K562 (cell line): Measurements from ENCODE around the gene RBP3. TPM values are rescaled to one million over a fixed set of nuclear protein-coding genes. Genes with fewer than 3 reads are reported as not detected.

ENCODE experiments used
- ATAC-seq: fragments of 200-7000 bp; cut with Tn5 transposase; 3 replicates; pipeline ENCODE4 v1.9.1; 2020; ENCODE audit warnings: moderate library complexity
- BruUV-seq: library from RNA; stranded (reverse); fragments of 400-500 nt; replicated peaks from 2 replicates; lab custom pipeline; 2021; lab: Mats Ljungman, UMichigan
- CTCF ChIA-PET: fragments of 300-600 bp; formaldehyde crosslinking; extraction: SDS; loops from one replicate; lab custom pipeline; 2021; ENCODE audit warnings: low intra/inter-chr PET ratio; lab: Yijun Ruan, JAX
- POLR2A ChIA-PET: fragments of 300-600, 350-650 bp; sonication (Branson Sonifier 250); formaldehyde crosslinking; extraction: SDS; loops from one replicate; lab custom pipeline; 2021; ENCODE audit warnings: antibody characterized with exemption, inconsistent platforms; lab: Yijun Ruan, JAX
- DNase-seq, 4 experiments: peaks; one replicate each; pipeline versions ENCODE4 v3.0.0 to v3.0.0-alpha.2; 2011 to 2018; ENCODE audit warnings: low spot score in 3 of 4, mixed read lengths in 3 of 4; ENCODE audit errors: extremely low read depth in 1 of 4
- FAIRE-seq: peaks from 2 replicates; lab custom pipeline; 2011; peaks lifted over from hg19 to GRCh38; lab: Jason Lieb, UNC
- H2AFZ ChIP-seq: 2 replicates; pipeline ENCODE4 v1.6.0; 2011; ENCODE audit warnings: low read depth, low read length, control low read depth, inconsistent platforms
- H3K27ac ChIP-seq: fragments of 200-600 bp; 3 replicates; pipeline ENCODE4 v1.8.0; 2011; ENCODE audit warnings: low read depth, mild to moderate bottlenecking, control low read depth, inconsistent platforms, low read length, moderate library complexity, mixed read lengths; ENCODE audit errors: extremely low read depth
- H3K27me3 ChIP-seq, 2 experiments: fragments of 300-600 bp in 1 of 2; 2 replicates in 1 of 2; 3 replicates in 1 of 2; pipeline versions ENCODE4 v1.6.0 to v1.8.0; 2011; ENCODE audit warnings: inconsistent platforms in 2 of 2, low read length in 2 of 2, mild to moderate bottlenecking in 1 of 2, mixed read lengths in 1 of 2, moderate library complexity in 1 of 2; ENCODE audit not compliant: control insufficient read depth in 2 of 2, insufficient read depth in 2 of 2
- H3K36me3 ChIP-seq: fragments of 300-600 bp; 3 replicates; pipeline ENCODE4 v1.8.0; 2011; ENCODE audit warnings: mild to moderate bottlenecking, low read length, inconsistent platforms; ENCODE audit not compliant: control insufficient read depth, insufficient read depth
- H3K4me1 ChIP-seq, 2 experiments: fragments of 200-600 bp in 1 of 2; replicated peaks in 1 of 2; 2 replicates in 1 of 2; 3 replicates in 1 of 2; pipeline versions ENCODE4 v1.5.1 to v1.8.0; 2011; ENCODE audit warnings: inconsistent platforms in 2 of 2, low read length in 2 of 2, mild to moderate bottlenecking in 1 of 2, mixed read lengths in 1 of 2, moderate library complexity in 1 of 2; ENCODE audit not compliant: control insufficient read depth in 2 of 2, insufficient read depth in 2 of 2
- H3K4me2 ChIP-seq: 2 replicates; pipeline ENCODE4 v1.6.1; 2011; ENCODE audit warnings: low read length, control low read depth, inconsistent platforms, mixed read lengths; ENCODE audit not compliant: insufficient read depth
- H3K4me3 ChIP-seq: fragments of 200-600 bp; sonication (generic), shearing (Covaris generic); 2 replicates; pipeline ENCODE4 v1.5.1; 2016; ENCODE audit warnings: control low read depth, inconsistent platforms
- H3K79me2 ChIP-seq: fragments of 200-600 bp; 3 replicates; pipeline ENCODE4 v1.8.0; 2011; ENCODE audit warnings: low read length, inconsistent platforms; ENCODE audit not compliant: control insufficient read depth, insufficient read depth
- H3K9ac ChIP-seq, 2 experiments: 2 replicates each; pipeline versions ENCODE4 v1.6.0 to v1.6.1; 2011; ENCODE audit warnings: low read depth in 2 of 2, low read length in 2 of 2, control low read depth in 1 of 2, inconsistent platforms in 1 of 2, mild to moderate bottlenecking in 1 of 2, mixed read lengths in 1 of 2; ENCODE audit not compliant: insufficient read depth in 1 of 2
- H3K9me1 ChIP-seq: one replicate; pipeline ENCODE4 v1.6.0; 2011; ENCODE audit warnings: inconsistent platforms, mild to moderate bottlenecking, low read length, moderate library complexity; ENCODE audit not compliant: control insufficient read depth, insufficient read depth
- H3K9me3 ChIP-seq: replicated peaks from 2 replicates; pipeline ENCODE4 v1.5.1; 2011; ENCODE audit warnings: low read depth, low read length, inconsistent platforms; ENCODE audit not compliant: control insufficient read depth, insufficient read depth
- H4K20me1 ChIP-seq: replicated peaks from 2 replicates; pipeline ENCODE4 v1.6.1; 2011; ENCODE audit warnings: low read length, inconsistent platforms, mixed read lengths; ENCODE audit not compliant: control insufficient read depth, insufficient read depth
- ASH1L ChIP-seq: fragments of 450-650 bp; IDR thresholded peaks from 2 replicates; pipeline ENCODE4 v1.6.1; 2018; ENCODE audit warnings: borderline replicate concordance, mild to moderate bottlenecking, low read depth; ENCODE audit not compliant: partially characterized antibody
- CEBPG ChIP-seq, 3 experiments: fragments of 200-800 bp in 1 of 3; sonication (Bioruptor generic) in 1 of 3; sonication (generic) in 1 of 3; formaldehyde crosslinking in 1 of 3; IDR thresholded peaks in 2 of 3; conservative IDR thresholded peaks in 1 of 3; 2 replicates each; pipeline versions ENCODE4 v1.6.1 to v1.8.0; 2016 to 2022; ENCODE audit warnings: missing compliant biosample characterization in 2 of 3, missing genetic modification characterization in 2 of 3, mild to moderate bottlenecking in 1 of 3, missing genetic modification reagents in 1 of 3
- DLX4 ChIP-seq: fragments of 250-450 bp; sonication (Bioruptor Pico); IDR thresholded peaks from 2 replicates; pipeline ENCODE4 v1.6.1; 2021; ENCODE audit warnings: mild to moderate bottlenecking
- HDAC8 ChIP-seq: fragments of 450-650 bp; IDR thresholded peaks from 2 replicates; pipeline ENCODE4 v1.6.1; 2016; ENCODE audit warnings: mild to moderate bottlenecking, missing genetic modification characterization, moderate library complexity, missing compliant biosample characterization
- KLF16 ChIP-seq: IDR thresholded peaks from 2 replicates; pipeline ENCODE4 v1.6.1; 2016; ENCODE audit warnings: antibody characterized with exemption
- SREBF1 ChIP-seq: fragments of 150-350 bp; IDR thresholded peaks from 2 replicates; pipeline ENCODE4 v1.6.1; 2014; ENCODE audit warnings: antibody characterized with exemption, low read depth, low read length, borderline replicate concordance
- STAT6 ChIP-seq: sonication (generic); formaldehyde crosslinking; IDR thresholded peaks from 2 replicates; pipeline ENCODE4 v1.8.1; 2023; ENCODE audit warnings: mild to moderate bottlenecking, missing genetic modification reagents
- ZBTB43 ChIP-seq: sonication (generic); formaldehyde crosslinking; IDR thresholded peaks from 2 replicates; pipeline ENCODE4 v1.8.0; 2023; ENCODE audit warnings: mild to moderate bottlenecking, missing genetic modification reagents
- ZNF3 ChIP-seq: fragments of 250-450 bp; sonication (Bioruptor Pico); IDR thresholded peaks from 2 replicates; pipeline ENCODE4 v1.5.0; 2021; ENCODE audit warnings: mild to moderate bottlenecking, moderate library complexity
- ZNF740 ChIP-seq, 3 experiments: fragments of 200-800 bp in 1 of 3; sonication (Bioruptor generic) in 1 of 3; sonication (generic) in 1 of 3; formaldehyde crosslinking in 1 of 3; IDR thresholded peaks; 2 replicates each; pipeline versions ENCODE4 v1.6.1 to v1.8.0; 2016 to 2022; ENCODE audit warnings: mild to moderate bottlenecking in 2 of 3, missing compliant biosample characterization in 2 of 3, missing genetic modification characterization in 2 of 3, missing genetic modification reagents in 1 of 3
- WGBS: fragments of 100-300 bp; shearing (Covaris generic); methylation state at CpG from one replicate; pipeline ENCODE4 v1.1.6; 2016; ENCODE audit warnings: low coverage, mixed read lengths; ENCODE audit not compliant: insufficient coverage; ENCODE audit errors: missing lambda C conversion rate; 5-methylcytosine and 5-hydroxymethylcytosine counted together
- in situ Hi-C: fragments of 300-500 bp; cut with MboI; formaldehyde crosslinking; loops from 4 replicates; pipeline ENCODE4 v1.15.0; 2018; ENCODE audit warnings: inconsistent platforms, mixed read lengths
- intact Hi-C: fragments of 100-400 bp; cut with micrococcal nuclease; formaldehyde crosslinking; loops from 2 replicates; pipeline ENCODE4 v1.14.2; 2022
- polyA plus RNA-seq, 8 experiments: library from polyadenylated mRNA; depleted of rRNA in 4 of 8; stranded (reverse) in 5 of 8; unstranded in 3 of 8; fragments of >200 nt; fragmentation: Nextera tagmentation in 2 of 8; fragmentation: Illumina TruSeq in 1 of 8; extraction: Ambion mirVana in 2 of 8; extraction: Trizol in 1 of 8; gene quantifications; 2 replicates each; pipeline versions ENCODE4 v1.2.1 to v1.2.3, GENCODE V29; 2011 to 2014; ENCODE audit warnings: inconsistent platforms in 1 of 8, missing spikeins in 1 of 8
- total RNA-seq, 7 experiments: library from RNA; depleted of rRNA in 6 of 7; stranded (reverse); fragments of >200 nt in 6 of 7; fragmentation: Illumina TruSeq in 2 of 7; extraction: Trizol in 2 of 7; gene quantifications; 2 replicates each; pipeline versions ENCODE4 v1.2.1 to v1.2.3, GENCODE V29; 2011 to 2021; ENCODE audit warnings: low replicate concordance in 1 of 7

The RBP3 gene
- total and polyA plus RNA-seq, 9 of the 15 experiments (the other 6 are each of a cell fraction or from before 2014, with no cell fraction given): not detected

- POLR2A ChIA-PET: interaction anchor here (1.5 kb wide), 1 partner anchor 1101 kb away, joined by 5 read pairs; no protein-coding TSS in a partner anchor
- no peak overlapping the region for H3K4me2 ChIP-seq
- in situ Hi-C loops: loop anchor here (5.0 kb wide), 2 partner anchors 1099 to 1274 kb away; no protein-coding TSS in a partner anchor
- H3K9me1 ChIP-seq: no peaks in the 10 kb centered on the region
- 0 out of 2 replicates have a peak, but pooled peaks cover 4% of the 10 kb centered on the region for H4K20me1 ChIP-seq
- BruUV-seq: no TSS peak
- no peak for FAIRE-seq
- no peak overlapping the region for H2AFZ ChIP-seq
- H3K9ac ChIP-seq: no peak overlapping the region
- H3K9me3 ChIP-seq: no peaks in the 10 kb centered on the region; the same call in 1 of the 2 replicates
- peaks cover 0 to 14% of the 10 kb centered on the region in 2 experiments; a peak in 3 of 5 replicates for H3K4me1 ChIP-seq
- CTCF ChIA-PET: no interaction called here
- no peaks in the 10 kb centered on the region for H3K36me3 ChIP-seq
- ATAC-seq: no peak
- intact Hi-C loops: loop anchor here (2.0 kb wide), 1 partner anchor 13 kb away; no protein-coding TSS in a partner anchor
- no peak overlapping the region for H3K27ac ChIP-seq
- H3K27me3 ChIP-seq: peaks cover 28 to 60% of the 10 kb centered on the region in 2 experiments
- no peak overlapping the region for H3K4me3 ChIP-seq
- no peak for DNase-seq
- WGBS: 0% methylated on average over 9 of the region's 9 CpGs
- no peaks in the 10 kb centered on the region for H3K79me2 ChIP-seq
- no peak for TF ChIP-seq DLX4
- no peak for TF ChIP-seq KLF16
- TF ChIP-seq ZNF3 (CRISPR knock-in tag): no peak
- no peak for TF ChIP-seq ASH1L
- TF ChIP-seq ZBTB43 (CRISPR knock-in tag): no peak
- TF ChIP-seq STAT6 (CRISPR knock-in tag): no peak
- no peak for TF ChIP-seq SREBF1
- no peak for TF ChIP-seq CEBPG (CRISPR knock-in tag; IDR thresholded peaks at IDR 0.05)
- no peak for TF ChIP-seq CEBPG (tag; conservative IDR thresholded peaks at IDR 0.05 in 1 of 2, IDR thresholded peaks at IDR 0.05 in 1 of 2)
- TF ChIP-seq ZNF740 (CRISPR knock-in tag; IDR thresholded peaks at IDR 0.05): no peak
- no peak for TF ChIP-seq ZNF740 (tag; IDR thresholded peaks at IDR 0.05)
- no peak for TF ChIP-seq HDAC8 (tag)
Measured at GRCh38 chr10:47381427-47382379, 33.5 kb downstream of the RBP3 start.
